Stimulated activated CD4-positive, alpha-beta T cell treated with anti-CD3 and anti-CD28 coated beads, Interleukin-4, amount 100 ng/mL, for 4 hours (primary cell): Measurements from ENCODE around the gene RAD51B.
A peak's percentile ranks its signal among the peaks of the same experiment; 100 is the strongest.

Experiments used
- DNase-seq, 2 experiments: peaks; one replicate each; pipeline ENCODE4 v3.0.0-alpha.2; 2020

The RAD51B gene

GRCh38 chr14:68312884-68313610 lies 493.5 kb downstream of the RAD51B start:
- DNase-seq = peak in 1 of 2 experiments; percentile 7

GRCh38 chr14:68314642-68315041 lies 495.1 kb downstream of the RAD51B start:
- no peak for DNase-seq

GRCh38 chr14:68315081-68315480 lies 495.5 kb downstream of the RAD51B start:
- no peak for DNase-seq

GRCh38 chr14:68316078-68316868 lies 496.7 kb downstream of the RAD51B start:
- DNase-seq = no peak

GRCh38 chr14:68317239-68317638 lies 497.7 kb downstream of the RAD51B start:
- DNase-seq = no peak

- DNase-seq = no peak
Measured at GRCh38 chr14:68318828-68319227, 499.2 kb downstream of the RAD51B start.

GRCh38 chr14:68320495-68320894 lies 500.9 kb downstream of the RAD51B start:
- DNase-seq = no peak

- no peak for DNase-seq
Measured at GRCh38 chr14:68322940-68323620, 503.5 kb downstream of the RAD51B start.

- DNase-seq = no peak
Measured at GRCh38 chr14:68325267-68325807, 505.8 kb downstream of the RAD51B start.

- no peak for DNase-seq
Measured at GRCh38 chr14:68327231-68327630, 507.7 kb downstream of the RAD51B start.

GRCh38 chr14:68328509-68328908 lies 508.9 kb downstream of the RAD51B start:
- DNase-seq = no peak

GRCh38 chr14:68331426-68331825 lies 511.8 kb downstream of the RAD51B start:
- no peak for DNase-seq

- no peak for DNase-seq
Measured at GRCh38 chr14:68331991-68332390, 512.4 kb downstream of the RAD51B start.

- no peak for DNase-seq
Measured at GRCh38 chr14:68333262-68333661, 513.7 kb downstream of the RAD51B start.

GRCh38 chr14:68335312-68335711 lies 515.7 kb downstream of the RAD51B start:
- DNase-seq = no peak

- no peak for DNase-seq
Measured at GRCh38 chr14:68336165-68336564, 516.6 kb downstream of the RAD51B start.

GRCh38 chr14:68337279-68337678 lies 517.7 kb downstream of the RAD51B start:
- DNase-seq = no peak

GRCh38 chr14:68340262-68340661 lies 520.7 kb downstream of the RAD51B start:
- no peak for DNase-seq

GRCh38 chr14:68341411-68342212 lies 522.0 kb downstream of the RAD51B start:
- DNase-seq = no peak

GRCh38 chr14:68342216-68342763 lies 522.7 kb downstream of the RAD51B start:
- no peak for DNase-seq

GRCh38 chr14:68343534-68344118 lies 524.0 kb downstream of the RAD51B start:
- no peak for DNase-seq

GRCh38 chr14:68345738-68346137 lies 526.2 kb downstream of the RAD51B start:
- no peak for DNase-seq
